GM12874 (cell line): ENCODE data around the gene TLCD3A.

Experiments used
- TF ChIP-seq, protein P1 (sequence below): IDR thresholded peaks from 2 replicates; pipeline ENCODE4 v1.5.1; 2011; ENCODE audit warnings: low read depth, mild to moderate bottlenecking, control low read depth, low read length, moderate library complexity; ENCODE audit not compliant: insufficient read depth

Gene TLCD3A

DNA sequence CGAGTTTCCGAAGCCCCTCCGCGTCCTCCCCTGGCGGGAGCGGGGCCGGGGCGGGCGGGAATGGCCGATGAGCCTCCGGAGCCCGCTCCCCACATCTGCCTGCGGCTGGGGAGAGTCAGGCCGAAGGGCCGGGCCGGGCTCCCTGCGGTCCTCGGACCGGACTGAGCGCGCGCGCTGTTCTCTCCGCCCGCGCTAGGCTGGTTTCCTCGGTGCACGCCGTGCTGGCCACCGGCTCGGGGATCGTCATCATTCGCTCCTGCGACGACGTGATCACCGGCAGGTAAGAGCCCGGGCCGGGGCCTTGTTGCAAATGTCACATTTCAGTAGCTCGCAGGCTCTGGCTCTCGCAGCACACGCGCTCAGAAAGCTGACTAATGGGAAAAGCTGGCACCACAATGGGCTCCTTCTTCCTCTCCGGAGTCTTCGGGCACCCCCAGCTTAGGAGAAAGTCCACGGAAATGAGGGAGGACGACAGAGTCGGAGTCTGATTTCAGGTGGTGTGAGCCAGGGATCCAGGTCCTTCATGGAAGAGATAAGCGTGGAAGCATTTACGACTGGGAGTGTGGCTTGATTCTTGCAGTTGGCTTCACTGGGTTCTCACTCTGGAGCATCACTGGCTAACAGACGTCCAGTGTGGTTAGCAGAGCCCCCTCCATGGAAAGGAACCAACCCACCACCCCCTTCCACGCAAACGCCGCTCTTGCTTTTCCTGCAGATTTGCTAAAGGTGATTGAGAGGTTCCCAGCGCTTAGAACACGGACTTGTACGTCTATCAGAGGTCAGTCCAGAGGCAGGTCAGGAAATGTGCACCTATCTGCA is 715 bp downstream of the TLCD3A start:
- TF ChIP-seq, protein P1, sequence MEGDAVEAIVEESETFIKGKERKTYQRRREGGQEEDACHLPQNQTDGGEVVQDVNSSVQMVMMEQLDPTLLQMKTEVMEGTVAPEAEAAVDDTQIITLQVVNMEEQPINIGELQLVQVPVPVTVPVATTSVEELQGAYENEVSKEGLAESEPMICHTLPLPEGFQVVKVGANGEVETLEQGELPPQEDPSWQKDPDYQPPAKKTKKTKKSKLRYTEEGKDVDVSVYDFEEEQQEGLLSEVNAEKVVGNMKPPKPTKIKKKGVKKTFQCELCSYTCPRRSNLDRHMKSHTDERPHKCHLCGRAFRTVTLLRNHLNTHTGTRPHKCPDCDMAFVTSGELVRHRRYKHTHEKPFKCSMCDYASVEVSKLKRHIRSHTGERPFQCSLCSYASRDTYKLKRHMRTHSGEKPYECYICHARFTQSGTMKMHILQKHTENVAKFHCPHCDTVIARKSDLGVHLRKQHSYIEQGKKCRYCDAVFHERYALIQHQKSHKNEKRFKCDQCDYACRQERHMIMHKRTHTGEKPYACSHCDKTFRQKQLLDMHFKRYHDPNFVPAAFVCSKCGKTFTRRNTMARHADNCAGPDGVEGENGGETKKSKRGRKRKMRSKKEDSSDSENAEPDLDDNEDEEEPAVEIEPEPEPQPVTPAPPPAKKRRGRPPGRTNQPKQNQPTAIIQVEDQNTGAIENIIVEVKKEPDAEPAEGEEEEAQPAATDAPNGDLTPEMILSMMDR = no peak

DNA sequence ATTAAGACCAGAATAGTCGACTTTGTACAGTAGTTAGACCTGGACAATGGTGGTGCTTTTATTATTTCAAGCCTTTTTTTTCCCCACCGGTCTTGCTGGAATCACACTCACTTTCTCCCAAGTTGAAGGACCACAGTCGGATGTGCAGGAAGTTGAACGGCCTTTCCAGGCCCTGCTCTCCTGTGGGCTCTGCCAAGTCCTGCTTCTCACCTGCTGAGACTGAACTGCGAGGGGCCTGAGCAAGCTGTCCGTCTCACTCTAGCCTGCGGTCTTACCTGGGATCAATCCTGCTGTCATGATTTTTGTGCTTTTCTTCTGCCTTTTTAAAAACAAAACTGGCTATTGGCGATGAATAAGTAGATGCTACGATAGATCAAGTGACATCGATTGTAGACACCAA is 1.3 kb downstream of the TLCD3A start:
- TF ChIP-seq, protein P1 = no peak

DNA sequence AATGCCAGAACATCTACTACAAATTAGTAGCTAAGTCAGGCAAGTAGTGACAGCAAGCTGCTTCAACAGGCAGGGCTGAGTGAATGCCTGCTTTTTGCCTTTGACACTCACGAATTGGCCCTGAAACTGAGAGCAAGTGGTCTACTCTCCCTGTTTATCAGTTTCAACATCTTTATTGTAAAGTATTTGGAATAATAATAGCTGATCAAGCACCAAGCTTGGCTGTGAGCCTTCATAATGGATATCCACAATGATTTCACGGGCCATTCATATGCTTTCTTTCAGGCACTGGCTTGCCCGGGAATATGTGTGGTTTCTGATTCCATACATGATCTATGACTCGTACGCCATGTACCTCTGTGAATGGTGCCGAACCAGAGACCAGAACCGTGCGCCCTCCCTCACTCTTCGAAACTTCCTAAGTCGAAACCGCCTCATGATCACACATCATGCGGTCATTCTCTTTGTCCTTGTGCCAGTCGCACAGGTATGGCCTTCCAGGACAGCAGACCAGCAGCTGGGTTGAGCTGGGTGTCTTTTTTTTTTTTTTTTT is 5.2 kb downstream of the TLCD3A start:
- TF ChIP-seq, protein P1 = no peak

DNA sequence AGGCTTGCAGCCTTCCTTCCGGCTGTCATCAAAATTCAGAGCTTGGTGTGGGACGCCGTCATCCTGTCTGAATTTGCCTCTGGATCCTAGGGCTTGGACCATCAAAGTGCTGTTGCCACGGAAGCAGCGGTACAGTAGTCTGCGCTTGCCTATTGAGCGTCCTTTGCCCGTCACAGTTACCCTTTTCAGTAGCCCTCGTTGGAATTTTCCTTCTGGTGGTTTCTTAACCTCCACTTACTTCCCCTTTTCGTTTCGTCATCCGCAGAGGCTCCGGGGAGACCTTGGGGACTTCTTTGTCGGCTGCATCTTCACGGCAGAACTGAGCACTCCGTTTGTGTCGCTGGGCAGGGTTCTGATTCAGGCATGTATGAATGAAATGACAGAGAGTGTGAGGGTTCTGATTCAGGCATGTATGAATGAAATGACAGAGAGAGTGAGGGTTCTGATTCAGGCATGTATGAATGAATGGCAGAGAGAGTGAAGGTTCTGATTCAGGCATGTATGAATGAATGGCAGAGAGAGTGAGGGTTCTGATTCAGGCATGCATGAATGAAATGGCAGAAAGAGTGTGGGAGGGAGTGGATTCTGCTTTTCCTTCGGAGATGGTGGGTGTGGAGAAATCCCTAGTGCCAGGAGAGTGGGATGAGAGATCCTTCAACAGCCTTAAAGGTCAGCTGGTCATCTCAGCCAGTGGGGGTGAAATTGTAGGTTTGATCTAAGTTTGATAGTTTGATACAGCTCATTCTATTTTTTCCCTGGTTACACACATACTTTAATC is 8.0 kb downstream of the TLCD3A start:
- TF ChIP-seq, protein P1 = no peak

DNA sequence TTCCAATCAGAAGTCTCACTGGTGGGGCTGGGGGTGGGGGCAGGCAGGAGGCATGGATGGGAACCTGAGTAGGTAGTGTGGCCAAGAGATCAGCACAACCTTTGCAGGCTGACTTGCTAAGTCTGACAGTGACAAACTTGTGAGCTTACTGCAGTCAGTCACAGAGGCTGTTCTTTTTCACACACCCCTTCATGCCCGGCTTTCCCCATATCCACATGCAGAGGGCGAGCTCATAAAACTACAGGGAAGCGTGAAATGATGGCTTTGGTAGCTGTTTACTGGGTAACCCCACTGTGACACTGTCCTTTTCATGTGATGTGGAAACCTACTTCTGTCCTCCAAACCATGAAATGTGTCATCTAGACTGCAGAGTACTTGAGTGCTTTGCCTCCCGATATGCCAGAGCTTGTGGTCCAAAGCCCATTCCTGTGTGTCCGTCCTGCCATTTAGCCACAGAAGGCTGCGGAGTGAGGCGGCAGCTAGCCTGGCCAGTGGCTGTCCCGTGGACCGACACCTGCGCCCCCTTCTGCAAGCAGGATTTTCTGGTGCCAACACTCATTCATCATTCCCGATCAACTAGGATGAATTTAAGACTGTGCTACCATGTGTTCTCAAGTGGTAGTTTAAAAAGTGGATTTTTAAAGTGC is 9.9 kb downstream of the TLCD3A start:
- TF ChIP-seq, protein P1 = no peak

DNA sequence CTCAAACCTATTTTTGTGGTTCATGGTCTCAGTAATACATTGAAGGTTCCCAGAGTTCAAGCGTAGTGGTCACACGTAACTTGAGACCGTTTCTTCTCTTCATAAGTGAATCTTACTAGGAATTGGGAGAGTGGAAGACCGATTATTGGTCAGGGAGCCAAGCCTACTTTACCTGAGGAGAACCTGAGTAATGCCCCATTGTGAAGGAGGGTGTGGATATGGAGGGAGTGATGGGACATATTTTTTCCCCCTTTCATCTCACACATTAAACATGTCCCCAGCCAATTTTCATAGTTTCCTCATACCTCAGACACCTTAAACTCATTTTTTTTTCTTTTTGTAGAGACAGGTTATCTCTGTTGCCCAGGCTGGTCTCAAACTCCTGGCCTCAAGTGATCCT is 10.7 kb downstream of the TLCD3A start:
- TF ChIP-seq, protein P1 = no peak

DNA sequence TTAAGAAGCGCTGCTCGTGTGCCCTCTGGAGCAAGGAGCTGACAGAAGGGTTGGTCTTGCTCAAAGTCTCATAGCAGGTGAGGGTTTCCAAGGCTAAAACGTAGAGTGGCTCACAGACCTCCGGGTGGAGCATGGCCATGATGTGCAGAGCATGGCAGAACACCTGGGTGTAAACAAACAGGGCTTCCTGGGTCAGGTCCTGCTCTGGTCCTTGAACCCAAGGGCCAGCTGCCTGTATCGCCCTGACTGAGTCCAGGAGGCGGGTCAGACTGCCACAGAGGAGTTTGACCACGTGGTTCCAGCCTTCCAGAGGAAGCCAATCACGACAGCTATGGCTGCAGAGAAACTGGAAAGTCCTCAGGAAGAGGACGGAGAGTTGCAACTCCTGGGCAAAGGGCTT is 12.5 kb downstream of the TLCD3A start:
- TF ChIP-seq, protein P1 = no peak
